Measurements from ENCODE around the gene DUSP22.

Gene DUSP22

DNA sequence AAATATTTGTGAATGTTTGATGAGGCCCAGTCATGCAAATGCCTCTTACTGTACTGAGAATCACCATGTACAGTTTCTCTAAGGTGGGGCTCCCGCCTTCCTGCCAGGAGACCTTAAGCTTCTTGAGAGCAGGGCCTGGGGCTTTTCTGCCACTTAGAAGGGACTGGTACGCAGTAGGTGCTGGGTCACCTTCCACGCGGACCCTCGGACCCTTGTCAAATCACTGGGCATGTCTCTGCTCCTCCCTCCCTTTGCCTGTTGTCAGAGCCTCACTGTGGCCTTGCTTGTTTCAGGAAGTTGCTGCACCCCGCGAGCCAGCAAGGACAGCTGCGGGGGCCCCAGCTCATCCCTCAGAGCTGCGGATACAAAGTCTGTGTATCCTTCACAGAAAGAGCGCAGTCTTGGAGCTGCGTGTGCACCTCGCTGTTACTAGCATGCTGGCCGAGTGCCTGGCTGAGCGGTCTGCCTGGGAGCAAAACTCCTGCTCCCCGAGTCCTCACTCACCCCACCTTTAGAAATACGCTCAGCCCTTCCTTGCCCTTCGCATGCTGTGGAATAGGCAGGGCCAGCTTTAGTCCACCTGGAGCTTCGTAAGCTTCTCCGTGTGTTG lies 68.6 kb downstream of the DUSP22 start:
- Histone ChIP-seq H3K4me2 (ENCODE audit: low read length) (no peak overlapping the region), H3K4me1 (ENCODE audit: control insufficient read depth, low read length) (peaks cover 8% of the 10 kb centered on the region), H3K27ac (ENCODE audit: low read depth, low read length) (no peak overlapping the region), H3K9me3 (ENCODE audit: control insufficient read depth, insufficient read depth, low read length) (peaks cover 5% of the 10 kb centered on the region; the same call in 1 of the 2 replicates), H3K79me2 (ENCODE audit: control insufficient read depth, low read length) (no peaks in the 10 kb centered on the region), H3K27me3 (ENCODE audit: control insufficient read depth, low read length) (peaks cover 8% of the 10 kb centered on the region), H3K9me2 (replicated peaks; ENCODE audit: control insufficient read depth, low read length) (no peaks in the 10 kb centered on the region), H3F3A (ENCODE audit: control insufficient read depth, insufficient read depth) (no peaks in the 10 kb centered on the region), H4K20me1 (ENCODE audit: control insufficient read depth, insufficient read depth, low read depth, low read length) (no peaks in the 10 kb centered on the region), H3K4me3 (ENCODE audit: low read length) (no peak overlapping the region), H3K36me3 (ENCODE audit: control insufficient read depth, low read length) (no peaks in the 10 kb centered on the region)
- TF ChIP-seq, protein P1, sequence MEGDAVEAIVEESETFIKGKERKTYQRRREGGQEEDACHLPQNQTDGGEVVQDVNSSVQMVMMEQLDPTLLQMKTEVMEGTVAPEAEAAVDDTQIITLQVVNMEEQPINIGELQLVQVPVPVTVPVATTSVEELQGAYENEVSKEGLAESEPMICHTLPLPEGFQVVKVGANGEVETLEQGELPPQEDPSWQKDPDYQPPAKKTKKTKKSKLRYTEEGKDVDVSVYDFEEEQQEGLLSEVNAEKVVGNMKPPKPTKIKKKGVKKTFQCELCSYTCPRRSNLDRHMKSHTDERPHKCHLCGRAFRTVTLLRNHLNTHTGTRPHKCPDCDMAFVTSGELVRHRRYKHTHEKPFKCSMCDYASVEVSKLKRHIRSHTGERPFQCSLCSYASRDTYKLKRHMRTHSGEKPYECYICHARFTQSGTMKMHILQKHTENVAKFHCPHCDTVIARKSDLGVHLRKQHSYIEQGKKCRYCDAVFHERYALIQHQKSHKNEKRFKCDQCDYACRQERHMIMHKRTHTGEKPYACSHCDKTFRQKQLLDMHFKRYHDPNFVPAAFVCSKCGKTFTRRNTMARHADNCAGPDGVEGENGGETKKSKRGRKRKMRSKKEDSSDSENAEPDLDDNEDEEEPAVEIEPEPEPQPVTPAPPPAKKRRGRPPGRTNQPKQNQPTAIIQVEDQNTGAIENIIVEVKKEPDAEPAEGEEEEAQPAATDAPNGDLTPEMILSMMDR (IDR thresholded peaks at IDR 0.05; ENCODE audit: low read depth, low read length, poor library complexity, severe bottlenecking) = no peak
- TF ChIP-seq EZH2phosphoT487 (IDR thresholded peaks at IDR 0.05; ENCODE audit: borderline replicate concordance, low read length) = no peak

DNA sequence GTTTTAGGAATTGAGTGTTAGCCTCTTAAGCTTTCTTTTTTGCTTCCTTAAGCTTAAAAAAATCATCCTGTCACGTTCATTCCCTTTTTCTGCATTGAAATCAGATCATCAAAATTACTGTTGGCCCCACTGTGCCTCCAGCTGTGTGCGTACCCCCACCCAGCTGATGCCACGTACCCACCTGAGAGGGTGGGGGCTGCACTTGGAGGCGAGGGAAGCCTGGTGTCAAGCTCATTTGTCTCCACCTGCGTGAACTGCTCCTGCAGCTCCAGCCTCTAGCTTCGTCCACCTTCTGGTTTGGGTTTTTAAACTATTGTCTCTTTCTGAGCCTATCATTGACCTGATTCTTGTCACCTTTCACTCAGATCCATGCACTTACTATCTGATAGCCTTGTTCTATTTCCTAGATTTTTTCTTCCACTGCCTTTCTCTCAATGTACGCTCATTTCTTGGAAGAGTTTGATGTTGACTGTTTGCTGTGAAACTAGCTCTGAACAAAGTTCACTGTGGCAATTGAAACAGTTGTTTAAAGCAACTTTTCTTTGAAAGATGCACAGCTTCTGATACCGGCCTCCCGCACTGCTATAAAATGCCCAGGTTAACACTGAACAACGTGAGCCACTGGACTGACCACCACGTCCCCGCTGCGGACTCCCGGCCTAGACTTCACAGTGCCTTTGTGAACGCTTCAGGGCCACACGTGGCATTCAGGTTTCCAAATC lies 69.3 kb downstream of the DUSP22 start:
- H4K20me1 ChIP-seq (ENCODE audit: control insufficient read depth, insufficient read depth, low read depth, low read length) = no peaks in the 10 kb centered on the region
- H3K9me3 ChIP-seq (ENCODE audit: control insufficient read depth, insufficient read depth, low read length) = peaks cover 5% of the 10 kb centered on the region; the same call in 1 of the 2 replicates
- H3K27ac ChIP-seq (ENCODE audit: low read depth, low read length) = no peak overlapping the region
- H3K4me1 ChIP-seq (ENCODE audit: control insufficient read depth, low read length) = peaks cover 5% of the 10 kb centered on the region
- no peaks in the 10 kb centered on the region for H3F3A ChIP-seq (ENCODE audit: control insufficient read depth, insufficient read depth)
- H3K9me2 ChIP-seq (replicated peaks; ENCODE audit: control insufficient read depth, low read length) = no peaks in the 10 kb centered on the region
- no peaks in the 10 kb centered on the region for H3K79me2 ChIP-seq (ENCODE audit: control insufficient read depth, low read length)
- no peak for TF ChIP-seq EZH2phosphoT487 (IDR thresholded peaks at IDR 0.05; ENCODE audit: borderline replicate concordance, low read length)
- TF ChIP-seq, protein P1 (IDR thresholded peaks at IDR 0.05; ENCODE audit: low read depth, low read length, poor library complexity, severe bottlenecking) = no peak
- H3K36me3 ChIP-seq (ENCODE audit: control insufficient read depth, low read length) = no peaks in the 10 kb centered on the region
- H3K4me3 ChIP-seq (ENCODE audit: low read length) = no peak overlapping the region
- H3K27me3 ChIP-seq (ENCODE audit: control insufficient read depth, low read length) = peaks cover 14% of the 10 kb centered on the region
- no peak overlapping the region for H3K4me2 ChIP-seq (ENCODE audit: low read length)

DNA sequence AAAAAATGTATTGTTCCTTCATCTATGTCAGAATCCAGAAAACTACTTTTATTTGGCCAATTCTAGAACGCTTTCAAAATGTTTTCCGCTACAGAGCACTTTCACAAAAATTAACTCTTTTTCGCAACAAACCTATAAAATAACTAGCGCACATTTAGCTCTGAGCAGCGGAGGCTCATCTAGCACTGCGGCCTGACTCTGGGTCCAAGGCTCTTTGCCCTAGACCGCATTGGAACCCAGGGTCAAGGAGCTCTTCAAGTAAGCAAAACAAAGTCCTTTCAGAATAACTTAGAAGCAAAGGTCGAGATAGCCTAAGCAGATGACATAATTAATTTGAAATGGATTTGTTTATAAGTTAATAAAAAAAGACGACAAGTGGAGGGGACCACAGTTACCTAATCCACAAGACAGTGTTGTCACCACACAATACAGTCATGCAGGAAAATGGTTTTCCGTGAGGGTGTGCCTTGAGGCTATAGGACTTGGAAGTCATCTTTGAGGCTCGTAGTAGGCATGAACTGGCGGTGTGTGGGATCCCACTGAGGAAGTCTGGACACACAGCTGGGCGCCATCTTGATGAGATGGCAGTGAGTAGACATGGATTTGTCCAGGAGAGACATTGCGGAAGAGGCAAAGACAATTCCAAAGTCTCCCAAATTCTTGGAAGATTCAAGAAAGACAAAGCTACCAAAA lies 70.1 kb downstream of the DUSP22 start:
- H3K4me3 ChIP-seq (ENCODE audit: low read length) = no peak overlapping the region
- H3F3A ChIP-seq (ENCODE audit: control insufficient read depth, insufficient read depth) = no peaks in the 10 kb centered on the region
- peaks cover 10% of the 10 kb centered on the region; the same call in 1 of the 2 replicates for H3K9me3 ChIP-seq (ENCODE audit: control insufficient read depth, insufficient read depth, low read length)
- H3K36me3 ChIP-seq (ENCODE audit: control insufficient read depth, low read length) = no peaks in the 10 kb centered on the region
- H3K27me3 ChIP-seq (ENCODE audit: control insufficient read depth, low read length) = peaks cover 14% of the 10 kb centered on the region
- no peaks in the 10 kb centered on the region for H3K4me1 ChIP-seq (ENCODE audit: control insufficient read depth, low read length)
- H3K79me2 ChIP-seq (ENCODE audit: control insufficient read depth, low read length) = no peaks in the 10 kb centered on the region
- no peaks in the 10 kb centered on the region for H3K9me2 ChIP-seq (replicated peaks; ENCODE audit: control insufficient read depth, low read length)
- H3K27ac ChIP-seq (ENCODE audit: low read depth, low read length) = no peak overlapping the region
- no peaks in the 10 kb centered on the region for H4K20me1 ChIP-seq (ENCODE audit: control insufficient read depth, insufficient read depth, low read depth, low read length)
- TF ChIP-seq EZH2phosphoT487 (IDR thresholded peaks at IDR 0.05; ENCODE audit: borderline replicate concordance, low read length) = no peak
- TF ChIP-seq, protein P1 (IDR thresholded peaks at IDR 0.05; ENCODE audit: low read depth, low read length, poor library complexity, severe bottlenecking) = no peak
- no peak overlapping the region for H3K4me2 ChIP-seq (ENCODE audit: low read length)
